Myocyte (in vitro differentiated cells): ENCODE results near the gene RPP25. TPM values are rescaled to one million over a fixed set of nuclear protein-coding genes. Genes with fewer than 3 reads are reported as not detected.
A peak's percentile ranks its signal among the peaks of the same experiment; 100 is the strongest.

Experiments used
- DNase-seq: peaks from one replicate; pipeline ENCODE4 v3.0.0-alpha.2; 2012; ENCODE audit warnings: low read depth
- polyA plus RNA-seq: library from polyadenylated mRNA; unstranded; fragments of >200 nt; gene quantifications from one replicate; pipeline ENCODE4 v1.2.1, GENCODE V29; 2012; ENCODE audit warnings: missing spikeins
- total RNA-seq: library from RNA; depleted of rRNA; stranded (reverse); fragments of >200 nt; gene quantifications from 2 replicates; pipeline ENCODE4 v1.2.3, GENCODE V29; 2014

Gene RPP25
- 2.6 and 3.2 TPM in 2 replicates for total RNA-seq
- 0.90 TPM for polyA plus RNA-seq

DNA sequence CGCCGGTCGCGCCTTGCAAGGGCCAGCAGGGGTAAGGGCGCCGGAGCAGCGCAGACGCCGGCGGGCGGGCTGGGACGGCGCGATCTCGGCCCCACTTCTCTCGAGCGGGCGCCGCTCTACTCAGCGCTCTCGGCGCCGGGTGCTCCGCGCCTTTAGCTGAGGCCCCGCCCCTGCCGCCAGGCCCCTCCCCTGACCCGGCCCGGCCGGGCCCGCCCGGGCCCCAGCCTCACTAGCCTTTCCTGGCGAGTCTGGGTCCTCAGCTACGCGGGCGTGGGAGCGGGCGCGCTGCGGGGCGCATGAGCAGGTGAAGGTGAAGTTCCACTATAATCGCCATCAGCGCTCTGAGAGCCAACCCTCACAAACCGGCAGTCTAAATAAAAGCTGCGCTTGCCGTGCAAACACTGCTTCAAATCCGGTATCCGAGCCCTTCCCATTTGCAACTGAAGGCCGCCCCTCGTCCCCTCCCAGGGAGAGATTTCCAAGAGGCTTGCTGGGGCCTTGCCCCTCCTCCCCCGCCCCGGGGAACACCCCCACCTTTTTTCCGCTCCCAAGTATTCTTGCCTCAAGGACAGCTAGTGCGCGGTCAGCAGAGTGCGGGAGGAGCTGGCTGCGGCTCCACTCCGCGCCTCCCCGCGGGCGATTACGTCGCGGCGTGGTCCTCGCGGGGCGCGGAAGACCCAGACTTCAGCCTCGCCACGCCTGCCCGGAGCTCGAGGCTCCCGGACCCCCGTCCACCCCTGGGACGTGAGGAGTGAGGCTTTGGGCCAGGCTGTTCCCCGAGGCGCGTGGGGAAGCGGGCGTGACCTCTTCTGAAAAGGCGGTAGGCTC lies at the start of gene RPP25:
Gene RPP25, minus strand, starts transcription at position 125 of the 828 bp plus-strand sequence. CDS start 189 bp downstream, outside the sequence.
- DNase-seq, result peak; percentile 59

DNA sequence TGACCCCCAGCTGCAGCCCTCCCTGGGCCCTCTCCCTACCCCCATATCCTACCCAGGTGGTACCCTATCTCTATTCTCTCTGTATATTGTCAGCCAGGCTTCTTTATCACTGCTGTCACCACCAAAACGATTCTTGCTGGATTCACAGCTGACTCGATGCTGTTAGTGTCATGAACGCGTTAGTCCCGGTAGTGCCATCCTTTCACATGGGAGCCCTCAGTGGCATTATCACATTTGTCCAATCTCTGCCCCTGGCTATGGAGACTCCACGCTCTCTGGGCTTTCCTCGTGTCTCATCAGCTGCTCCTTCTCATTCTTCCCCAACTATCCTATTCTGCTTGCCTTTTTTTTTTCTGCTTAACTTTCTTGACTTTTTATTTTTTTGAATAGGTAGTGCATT lies 45.8 kb upstream of the RPP25 start:
- no peak for DNase-seq

DNA sequence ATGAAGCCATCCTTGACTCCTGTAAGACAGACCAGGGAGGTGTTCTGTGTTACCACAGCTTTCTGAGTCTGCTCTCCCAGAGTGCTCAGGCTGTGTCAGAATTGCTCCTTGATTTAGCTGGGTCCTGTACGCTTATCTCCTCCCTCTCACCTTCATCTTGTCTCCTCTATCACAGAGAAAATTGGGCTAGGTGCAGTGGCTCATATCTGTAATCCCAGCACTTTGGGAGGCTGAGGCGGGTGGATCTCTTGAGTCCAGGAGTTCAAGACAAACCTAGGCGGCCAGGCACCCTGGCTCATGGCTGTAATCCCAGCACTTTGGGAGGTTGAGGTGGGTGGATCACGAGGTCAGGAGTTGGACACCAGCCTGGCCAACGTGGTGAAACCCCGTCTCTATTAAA lies 44.7 kb upstream of the RPP25 start:
- no peak for DNase-seq

DNA sequence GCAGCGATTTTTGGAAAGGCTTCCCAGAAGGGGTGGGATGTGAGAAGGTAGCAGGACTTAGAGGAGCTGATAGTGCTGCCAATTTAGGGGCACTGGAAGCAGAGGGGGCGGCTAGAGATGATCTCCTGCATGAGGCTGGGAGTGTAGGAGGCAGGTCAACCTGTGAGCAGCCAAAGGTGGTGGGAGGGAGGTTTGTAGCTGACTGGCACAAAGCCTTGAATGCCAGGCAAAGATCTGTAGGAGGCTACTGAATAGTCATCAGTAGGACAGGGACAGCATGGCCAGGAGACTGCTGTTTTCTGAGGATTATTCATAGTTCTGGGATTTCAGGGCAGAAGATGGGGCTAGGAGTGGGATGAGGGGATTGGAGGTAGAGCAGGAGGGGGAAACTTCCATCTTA lies 41.0 kb upstream of the RPP25 start:
- DNase-seq, result no peak

DNA sequence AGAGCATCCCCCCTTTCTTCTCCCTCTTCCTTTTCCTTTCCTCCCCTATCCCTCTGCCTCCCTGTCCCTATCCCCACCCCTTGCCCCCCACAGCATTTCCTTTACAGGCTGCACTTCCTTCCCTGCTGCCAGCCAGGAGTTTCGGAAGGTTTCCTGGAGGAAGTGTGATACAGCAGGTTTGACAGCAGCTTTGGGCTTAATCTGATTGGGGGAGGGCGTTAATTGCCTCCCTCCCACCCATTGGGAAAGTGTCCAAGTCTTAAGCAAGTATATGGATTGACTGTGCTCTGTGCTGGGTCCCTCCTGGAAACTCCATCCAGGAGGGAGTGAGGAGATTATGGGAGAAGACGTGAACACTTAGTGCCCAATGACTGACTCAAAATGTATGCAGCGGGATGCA lies 40.6 kb upstream of the RPP25 start:
- DNase-seq, result no peak

DNA sequence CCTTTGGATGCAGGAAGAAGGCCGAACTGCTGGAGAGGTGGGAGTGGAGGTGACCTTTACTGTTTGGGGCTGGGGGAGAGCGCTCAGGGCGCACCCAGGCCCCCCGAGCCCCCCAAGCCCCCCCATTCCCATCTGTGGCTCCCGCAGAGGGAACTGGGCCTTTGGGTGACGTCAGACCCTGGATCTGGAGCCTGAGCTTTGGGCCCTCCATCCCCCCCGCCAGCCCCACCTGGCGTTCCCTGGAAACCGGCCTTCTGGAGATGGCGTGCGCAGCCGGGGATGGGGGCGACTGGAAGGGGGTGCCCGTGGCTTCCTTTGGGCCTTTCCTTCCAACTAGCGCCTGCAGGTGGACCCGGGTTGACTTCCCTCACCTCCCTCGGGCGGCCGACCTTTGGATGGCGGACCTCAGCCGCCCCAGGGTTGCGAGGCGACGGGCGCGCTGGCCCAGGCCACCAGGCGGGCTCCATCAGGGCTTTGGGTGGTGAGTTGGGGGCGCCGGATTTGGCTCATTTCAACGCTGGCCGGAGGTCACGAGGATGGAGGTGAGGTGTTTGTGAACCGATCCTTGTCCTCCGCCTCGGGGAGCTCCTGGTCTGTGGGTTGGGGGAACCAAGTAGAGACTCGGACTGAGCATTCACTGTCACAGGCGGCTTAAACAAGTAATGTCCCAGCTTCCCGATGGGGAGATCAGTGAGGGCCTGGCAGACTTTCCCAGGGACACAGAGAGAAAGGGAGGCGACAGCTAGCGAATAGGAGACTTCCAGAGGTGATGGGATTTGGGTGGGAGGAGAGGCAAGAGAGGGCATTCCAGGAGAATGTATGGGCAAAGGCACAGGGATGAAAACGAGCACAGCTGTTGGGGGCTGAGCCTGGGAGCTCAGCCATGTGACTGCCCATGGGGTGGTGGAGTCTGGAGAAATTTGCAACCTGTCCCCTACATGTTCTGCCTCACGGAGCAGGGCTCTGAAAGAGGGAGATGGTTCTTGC lies 39.5 kb upstream of the RPP25 start:
- DNase-seq, result no peak

DNA sequence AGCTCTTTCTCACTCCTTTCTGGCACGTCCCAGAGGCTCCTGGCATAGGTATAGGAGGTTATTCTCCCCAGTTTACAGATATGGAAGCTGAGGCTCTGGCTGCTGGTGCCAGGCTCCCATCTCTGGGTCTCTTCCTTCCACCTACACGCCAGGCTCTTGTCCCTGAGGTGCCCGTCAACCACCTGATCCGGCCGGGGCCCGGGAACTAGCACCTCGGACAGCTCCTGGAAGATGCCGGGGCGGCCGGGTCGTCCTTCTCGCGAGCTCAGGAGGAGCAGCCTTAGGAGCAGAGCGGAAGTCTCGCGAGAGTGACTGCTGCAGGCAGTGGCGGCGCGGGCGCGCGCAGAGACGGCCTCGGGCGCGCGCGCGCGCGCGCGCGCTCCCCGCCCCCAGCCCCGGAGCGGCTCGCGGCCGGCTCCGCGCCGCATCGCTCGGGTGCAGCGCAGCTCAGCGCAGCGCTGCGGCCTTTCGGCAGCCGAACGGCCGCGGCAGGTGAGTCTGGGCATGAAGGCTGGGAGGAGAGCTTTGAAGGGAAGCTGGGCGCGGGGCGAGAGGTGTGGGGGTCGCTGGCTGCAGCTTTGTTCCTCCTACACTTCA lies 38.7 kb upstream of the RPP25 start, which contains the start of gene SCAMP5:
Gene SCAMP5, plus strand, starts transcription at position 382 of the 597 bp plus-strand sequence. CDS start 16,277 bp downstream, outside the sequence.
- peak; percentile 88 for DNase-seq

DNA sequence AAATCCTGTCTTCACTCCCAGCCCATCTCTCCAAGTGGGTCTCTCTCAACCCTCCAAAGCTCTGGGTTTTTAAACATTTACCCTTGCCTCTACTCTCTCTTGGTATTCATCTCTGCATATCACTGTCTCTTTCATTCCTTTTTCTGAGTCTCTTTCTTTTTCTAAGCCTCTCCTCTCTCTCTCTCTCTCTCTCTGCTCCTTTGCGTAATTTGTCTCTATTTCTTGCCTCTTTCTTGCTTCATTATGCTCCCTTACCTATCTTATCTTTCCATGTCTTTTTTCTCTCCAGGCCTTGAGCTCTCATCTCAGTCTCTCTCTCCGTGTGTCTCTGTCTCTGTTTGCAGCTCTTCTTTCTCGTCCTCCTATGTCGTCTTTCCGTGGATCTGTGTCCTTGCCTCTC lies 38.1 kb upstream of the RPP25 start:
- no peak for DNase-seq

DNA sequence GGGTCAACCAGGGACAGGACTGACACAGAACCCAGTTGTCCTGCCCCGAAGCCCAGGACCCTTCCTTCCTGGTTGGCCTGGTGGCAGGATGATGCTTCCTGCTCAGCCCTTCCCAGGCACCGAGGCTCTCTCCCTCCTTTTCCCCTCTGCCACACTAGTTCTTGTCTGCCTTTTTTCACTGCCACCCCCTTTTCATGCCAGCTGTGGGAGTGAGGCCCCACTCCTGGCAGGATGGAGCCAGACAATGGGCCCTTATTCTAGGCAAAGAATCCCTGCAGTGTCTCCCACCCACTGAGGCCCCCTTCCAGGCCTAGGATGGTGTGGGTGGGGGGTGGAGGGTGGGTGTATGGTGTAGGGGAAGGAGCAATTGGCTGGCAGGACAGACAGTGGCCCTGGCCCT lies 37.7 kb upstream of the RPP25 start:
- no peak for DNase-seq

- no peak for DNase-seq
These were observed 36.0 kb upstream of the RPP25 start for GRCh38 chr15:74992619-74993018.

GRCh38 chr15:74989527-74989926 lies 33.0 kb upstream of the RPP25 start:
- no peak for DNase-seq

DNA sequence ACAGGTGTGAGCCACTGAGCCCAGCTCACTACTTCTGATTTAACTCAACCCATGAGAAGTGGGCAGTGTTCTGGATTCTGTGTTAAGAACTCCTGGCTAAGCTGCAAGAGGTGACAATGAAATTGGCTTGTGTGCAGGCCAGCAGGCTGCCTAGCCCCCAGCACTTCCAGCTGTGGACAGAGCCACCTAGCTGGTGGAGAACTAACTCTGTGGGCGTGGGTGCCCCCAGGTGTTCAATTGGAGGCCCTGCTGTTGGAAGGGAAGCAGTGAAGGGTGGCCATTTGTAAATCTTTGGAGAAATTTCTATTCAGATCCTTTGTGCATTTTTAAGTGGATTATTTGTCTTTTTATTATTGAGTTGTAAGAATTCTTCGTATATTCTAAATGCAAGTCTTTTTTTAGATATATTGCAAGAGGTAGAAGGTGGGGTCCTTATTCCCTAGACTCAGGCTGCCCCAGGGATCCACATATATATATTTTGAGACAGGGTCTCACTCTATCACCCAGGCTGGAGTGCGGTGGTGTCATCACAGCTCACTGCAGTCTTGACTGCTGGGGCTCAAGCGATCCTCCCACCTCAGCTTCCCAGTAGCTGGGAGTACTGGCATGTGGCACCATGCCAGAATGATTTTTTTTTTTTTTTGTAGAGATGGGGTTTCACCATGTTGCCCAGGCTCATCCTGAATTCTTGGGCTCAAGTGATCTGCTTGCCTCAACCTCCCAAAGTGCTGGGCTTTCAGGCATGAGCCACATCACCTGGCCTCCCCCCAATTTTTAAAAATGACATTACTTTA lies 31.6 kb upstream of the RPP25 start:
- peak; percentile 25 for DNase-seq

- DNase-seq, result peak; percentile 75
These were observed 27.2 kb upstream of the RPP25 start for GRCh38 chr15:74983725-74984231.

- no peak for DNase-seq
These were observed 25.6 kb upstream of the RPP25 start for GRCh38 chr15:74982183-74982582.

DNA sequence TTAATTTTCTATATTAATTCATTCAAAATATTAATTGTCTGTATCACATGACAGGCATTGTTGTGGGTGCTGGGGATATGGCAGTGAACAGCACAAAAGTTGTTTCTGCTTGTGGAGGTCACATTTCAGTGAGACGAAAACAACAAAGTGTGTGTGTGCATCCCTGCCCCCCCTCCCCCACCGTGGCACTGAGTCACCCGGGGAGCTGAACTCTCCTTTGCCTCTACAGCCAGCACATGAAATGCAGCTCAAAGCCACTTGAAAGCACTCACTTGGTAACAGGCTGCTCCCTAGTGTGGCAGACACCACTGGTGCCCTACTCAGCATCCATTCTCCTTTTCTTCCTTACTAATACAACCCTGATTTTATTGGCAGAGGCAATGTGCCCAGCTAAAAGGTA lies 21.9 kb upstream of the RPP25 start:
- peak; percentile 39 for DNase-seq

DNA sequence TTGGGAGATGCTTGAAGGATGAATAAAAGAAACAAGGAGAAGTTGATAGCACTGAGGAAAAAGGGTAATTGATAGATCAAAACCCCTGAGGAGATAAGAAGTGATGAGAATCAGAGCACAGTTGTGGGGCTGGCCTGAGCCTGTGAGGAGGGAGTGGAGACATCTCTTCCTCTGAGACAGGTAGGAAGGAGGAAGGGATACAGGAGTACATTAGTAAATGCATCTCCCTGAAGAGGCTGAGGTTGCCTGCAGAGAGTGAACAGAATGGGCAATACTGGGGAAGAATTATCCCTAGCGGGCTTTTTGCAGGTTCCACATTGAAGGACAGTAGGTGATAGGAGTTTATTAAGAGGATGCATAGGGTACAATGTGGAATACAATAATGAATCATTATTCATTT lies 21.5 kb upstream of the RPP25 start:
- DNase-seq, result no peak

- no peak for DNase-seq
These were observed 21.0 kb upstream of the RPP25 start for GRCh38 chr15:74977599-74977998.

DNA sequence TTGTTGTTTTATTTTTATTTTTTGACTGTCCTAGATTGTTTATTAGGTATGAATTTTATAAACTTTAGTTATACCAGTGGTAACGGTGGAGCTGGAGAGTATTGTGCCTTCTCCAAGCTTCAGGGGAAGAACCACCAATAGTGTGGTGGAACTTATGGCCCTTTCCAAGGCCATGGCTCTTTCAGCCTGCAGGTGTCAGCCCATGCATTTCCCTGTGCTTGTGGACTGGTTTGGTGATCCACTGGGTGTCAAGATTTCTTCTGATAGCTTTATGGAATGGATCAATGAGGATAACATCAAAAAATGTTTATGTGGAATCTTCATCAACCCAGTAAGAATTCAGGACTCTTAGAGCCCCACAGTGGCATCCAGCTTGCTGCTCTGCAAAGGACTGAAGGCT lies 19.6 kb upstream of the RPP25 start:
- DNase-seq, result no peak

DNA sequence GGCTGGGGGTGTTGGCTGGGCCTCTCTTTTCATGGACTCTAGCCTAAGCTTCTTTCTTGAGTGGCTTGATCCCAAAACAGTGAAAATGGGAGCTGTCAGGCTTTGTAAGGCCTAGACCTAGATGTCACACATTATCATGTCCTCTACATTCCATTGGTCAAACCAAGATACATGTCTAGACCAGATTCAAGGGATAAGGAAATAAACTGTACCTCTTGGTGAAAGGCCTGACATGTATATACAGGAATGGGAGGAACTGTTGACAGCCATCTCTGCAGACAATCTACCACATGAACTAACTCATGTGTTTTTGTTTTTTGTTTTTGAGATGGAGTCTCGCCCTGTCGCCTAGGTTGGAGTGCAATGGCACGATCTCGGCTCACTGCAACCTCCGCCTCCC lies 11.1 kb upstream of the RPP25 start:
- no peak for DNase-seq

GRCh38 chr15:74964794-74965193 lies 8.2 kb upstream of the RPP25 start:
- DNase-seq, result peak; percentile 44
